GM21367 (cell line): ENCODE data around the gene CXCL11.
"Not testable (repeated sequence)": the region's sequence is repeated elsewhere in the genome, so short reads cannot be mapped to it uniquely, and the experiment has no call there.

ENCODE experiments used
- ATAC-seq: cut with Tn5 transposase; IDR thresholded peaks from one replicate; pipeline ENCODE4 v1.9.1; 2021; ENCODE audit not compliant: unreplicated experiment

CXCL11 gene

DNA sequence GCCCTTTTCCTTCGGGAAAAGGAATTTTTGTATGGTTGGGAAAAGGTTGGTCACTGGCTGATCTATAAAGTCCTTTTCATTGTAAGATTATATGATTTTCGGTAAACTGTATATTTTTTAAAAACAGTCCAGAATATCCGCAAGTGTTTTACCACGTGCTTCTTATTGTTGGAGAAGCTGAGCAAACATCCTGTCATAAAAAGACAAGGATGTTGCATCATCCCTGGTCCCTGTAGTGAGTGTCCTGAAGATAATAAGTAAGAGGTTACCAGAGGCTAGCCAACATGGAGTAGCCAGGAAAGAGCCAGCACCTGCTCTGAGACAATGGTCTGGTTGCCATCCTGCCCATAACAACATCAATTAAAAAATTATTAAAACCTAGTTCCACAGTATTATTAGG, 33.7 kb downstream of the CXCL11 start:
- ATAC-seq, result no peak

- ATAC-seq, result no peak
Measured at GRCh38 chr4:76001700-76002099, 34.2 kb downstream of the CXCL11 start.

GRCh38 chr4:76000279-76000678, 35.6 kb downstream of the CXCL11 start:
- no peak for ATAC-seq

DNA sequence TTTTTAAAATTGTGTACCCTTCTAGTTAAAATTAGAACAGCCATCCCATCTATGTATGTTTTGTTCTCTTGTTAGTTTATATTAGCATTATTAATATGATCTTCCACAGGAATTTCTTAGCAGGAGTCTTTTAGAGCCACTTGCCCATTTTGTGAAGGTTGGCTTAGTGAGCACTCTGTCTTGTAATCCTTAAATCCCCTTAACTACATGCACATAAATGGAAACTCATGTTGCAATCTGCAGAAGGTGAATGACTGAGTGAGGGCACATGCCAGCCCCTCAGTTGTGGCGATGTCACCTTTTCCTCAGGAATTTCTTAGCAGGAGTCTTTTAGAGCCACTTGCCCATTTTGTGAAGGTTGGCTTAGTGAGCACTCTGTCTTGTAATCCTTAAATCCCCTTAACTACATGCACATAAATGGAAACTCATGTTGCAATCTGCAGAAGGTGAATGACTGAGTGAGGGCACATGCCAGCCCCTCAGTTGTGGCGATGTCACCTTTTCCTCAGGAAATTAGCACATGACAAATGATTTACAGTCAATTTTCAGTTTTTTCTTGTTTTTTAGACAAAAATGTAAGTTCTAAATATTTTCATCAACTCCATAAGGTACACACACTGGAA, 37.2 kb downstream of the CXCL11 start:
- ATAC-seq, result not testable (repeated sequence)

DNA sequence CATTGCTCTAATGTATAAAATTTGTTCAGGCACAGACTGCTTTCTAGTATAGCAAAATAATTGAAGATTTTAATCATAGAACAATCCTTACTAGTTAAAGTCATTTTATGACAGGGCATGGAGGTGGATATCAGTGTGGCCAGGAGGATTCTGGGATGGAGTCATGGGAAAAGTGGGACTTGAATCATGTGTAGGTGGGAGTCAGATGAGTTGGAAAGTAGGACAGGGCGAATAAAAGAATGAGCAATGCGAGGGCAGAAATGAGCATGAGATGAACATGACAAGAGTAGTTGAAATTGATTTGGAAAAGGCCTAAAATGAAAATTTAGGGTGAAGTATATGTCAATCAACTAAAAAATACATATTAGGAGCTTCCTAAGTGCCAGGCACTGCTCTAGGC, 37.9 kb downstream of the CXCL11 start:
- no peak for ATAC-seq

GRCh38 chr4:75997081-75997480, 38.8 kb downstream of the CXCL11 start:
- ATAC-seq, result no peak

DNA sequence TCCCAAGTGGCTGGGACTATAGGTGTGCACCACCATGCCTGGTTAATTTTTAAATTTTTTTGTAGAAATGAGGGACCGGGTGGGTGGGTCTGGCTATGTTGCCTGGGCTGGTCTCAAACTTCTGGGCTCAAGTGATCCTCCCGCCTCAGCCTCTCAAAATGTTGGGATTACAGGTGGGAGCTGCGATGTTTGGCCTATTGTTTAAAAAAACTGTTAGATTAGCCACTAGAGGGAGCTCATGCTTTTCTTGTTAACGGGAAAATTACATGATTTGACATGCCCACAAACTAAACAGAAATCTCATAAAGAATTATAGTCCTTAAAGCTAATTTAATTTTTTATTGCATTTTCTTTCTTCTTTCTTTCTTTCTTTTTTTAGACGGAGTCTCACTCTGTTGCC, 40.1 kb downstream of the CXCL11 start:
- no peak for ATAC-seq

GRCh38 chr4:75992462-75992861, 43.4 kb downstream of the CXCL11 start:
- no peak for ATAC-seq

- no peak for ATAC-seq
Measured at GRCh38 chr4:75989846-75990528, 45.9 kb downstream of the CXCL11 start.

DNA sequence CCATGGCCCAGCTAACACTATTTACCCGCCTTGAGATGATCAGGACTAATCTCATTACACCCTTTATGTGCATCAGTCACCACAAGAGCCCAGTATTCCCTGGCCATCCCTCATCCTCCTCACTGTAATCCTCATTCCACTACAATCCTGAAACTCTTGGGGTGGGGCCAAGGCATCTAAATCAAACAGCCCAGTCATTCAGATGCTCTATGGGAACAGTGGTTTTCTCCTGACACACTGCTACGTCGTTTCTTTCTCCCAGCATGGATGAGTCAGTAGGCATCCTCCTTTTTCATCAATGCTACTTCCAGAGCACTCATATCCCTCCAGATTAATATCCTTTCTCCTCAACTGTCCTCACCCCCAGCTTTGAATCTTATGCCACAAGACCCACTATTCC, 50.8 kb downstream of the CXCL11 start:
- ATAC-seq, result no peak
